ENCODE results near the gene KIF3A. TPM values are rescaled to one million over a fixed set of nuclear protein-coding genes. Genes with fewer than 3 reads are reported as not detected.

The KIF3A gene
- total and polyA plus RNA-seq, 9 donors = 4.2 to 13.0 (median 9.2) TPM

DNA sequence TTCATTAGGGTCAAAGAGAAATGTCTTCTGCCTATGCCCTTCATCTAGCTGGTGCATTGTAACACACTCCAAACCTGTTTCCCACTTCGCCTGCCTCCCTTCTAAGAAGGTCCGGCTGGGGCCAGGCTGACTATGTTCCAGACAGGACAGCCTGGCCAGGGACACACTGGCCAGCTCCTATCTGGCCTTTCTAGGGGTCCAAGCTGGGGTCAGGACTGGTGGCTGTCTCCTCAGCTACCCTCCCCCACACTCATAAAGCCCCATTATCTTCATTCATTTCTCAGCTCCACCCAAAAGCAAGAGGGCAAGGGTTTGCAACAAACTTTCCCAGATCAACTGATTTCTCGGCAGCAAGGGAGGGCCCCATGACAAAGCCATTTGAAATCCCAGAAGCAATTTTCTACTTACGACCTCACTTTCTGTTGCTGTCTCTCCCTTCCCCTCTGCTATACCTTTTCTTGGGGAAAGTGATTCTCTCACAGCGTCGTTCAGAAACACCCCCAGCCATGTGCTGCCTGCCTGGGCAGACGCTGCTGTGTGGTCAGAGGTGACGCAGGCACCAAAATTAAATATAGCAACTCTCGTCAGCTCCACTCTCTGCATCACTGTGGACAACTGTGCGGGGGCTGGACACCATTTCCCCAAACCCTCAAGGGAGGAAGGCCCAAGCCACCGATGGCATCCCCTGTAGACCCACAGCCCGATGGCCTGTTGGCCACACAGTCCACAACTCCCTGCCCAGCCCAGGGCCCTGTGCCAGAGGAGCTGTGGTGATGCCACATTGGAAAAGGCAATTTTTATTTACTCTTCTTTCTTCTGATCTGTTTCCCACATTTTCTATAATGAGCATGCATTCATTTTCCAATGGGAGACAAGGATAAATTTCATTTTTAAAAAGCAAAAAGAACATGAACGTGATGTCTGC lies 73.3 kb downstream of the KIF3A start:
- no peak overlapping the region for H3K4me3 ChIP-seq
- no peaks in the 10 kb centered on the region for H3K9me3 ChIP-seq
- TF ChIP-seq EP300 (IDR thresholded peaks at IDR 0.05) = no peak
- no peak for TF ChIP-seq POLR2A (IDR thresholded peaks at IDR 0.05)
- TF ChIP-seq CTCF (IDR thresholded peaks at IDR 0.05) = no peak
- H3K4me1 ChIP-seq (ENCODE audit: insufficient read depth) = no peaks in the 10 kb centered on the region
- 81 to 89% (median 84%) methylated on average over 13 of the region's 13 CpGs for WGBS, 3 donors
- H3K27ac ChIP-seq = no peak overlapping the region
- DNase-seq = no peak
- intact Hi-C loops (cut with DNase I) = no loop called here
- H3K27me3 ChIP-seq = no peaks in the 10 kb centered on the region
- no peaks in the 10 kb centered on the region for H3K36me3 ChIP-seq

- DNase-seq = no peak
- TF ChIP-seq EP300 (IDR thresholded peaks at IDR 0.05) (no peak), CTCF (IDR thresholded peaks at IDR 0.05) (no peak), POLR2A (IDR thresholded peaks at IDR 0.05) (no peak)
- Histone ChIP-seq H3K36me3 (no peaks in the 10 kb centered on the region), H3K4me3 (no peak overlapping the region), H3K9me3 (no peaks in the 10 kb centered on the region), H3K27ac (no peak overlapping the region), H3K27me3 (no peaks in the 10 kb centered on the region), H3K4me1 (ENCODE audit: insufficient read depth) (no peaks in the 10 kb centered on the region)
- intact Hi-C loops (cut with DNase I) = no loop called here
- 72 to 78% (median 74%) methylated on average over 25 of the region's 25 CpGs for WGBS, 3 donors
These were observed 74.2 kb downstream of the KIF3A start for GRCh38 chr5:132662925-132663770.

GRCh38 chr5:132662004-132662401 lies 75.3 kb downstream of the KIF3A start:
- WGBS, 3 donors = 91 to 98% (median 96%) methylated on average over 9 of the region's 9 CpGs
- no peak overlapping the region for H3K4me3 ChIP-seq

More at GRCh38 chr5:132662004-132662401, 75.3 kb downstream of the KIF3A start:
- TF ChIP-seq EP300 (IDR thresholded peaks at IDR 0.05) (no peak), CTCF (IDR thresholded peaks at IDR 0.05) (no peak)
- Histone ChIP-seq H3K9me3 (no peaks in the 10 kb centered on the region), H3K4me1 (ENCODE audit: insufficient read depth) (no peaks in the 10 kb centered on the region), H3K36me3 (no peaks in the 10 kb centered on the region), H3K27me3 (no peaks in the 10 kb centered on the region), H3K27ac (no peak overlapping the region)
- no peak for DNase-seq
- intact Hi-C loops (cut with DNase I) = no loop called here

Measured in ovary (tissue), 9 donors.